Neural progenitor cell (in vitro differentiated cells): Measurements from ENCODE around the gene GMFB.

Source experiments
- CTCF ChIP-seq: fragments of 200-600 bp; sonication (generic); IDR thresholded peaks from 2 replicates; pipeline ENCODE4 v1.5.1; 2017; ENCODE audit warnings: antibody characterized with exemption, mild to moderate bottlenecking
- EZH2phosphoT487 ChIP-seq: fragments of 200-600 bp; sonication (generic); IDR thresholded peaks from 2 replicates; pipeline ENCODE4 v1.6.1; 2017; ENCODE audit warnings: antibody characterized with exemption

GRCh38 chr14:54425537-54426274 lies 63.1 kb downstream of the GMFB start:
- TF ChIP-seq EZH2phosphoT487 (no peak), CTCF (no peak)
